ENCODE data around the gene OR10A7. TPM values are rescaled to one million over a fixed set of nuclear protein-coding genes. Genes with fewer than 3 reads are reported as not detected.

Gene OR10A7
- total RNA-seq, 4 donors from 2014 or later, result not detected

GRCh38 chr12:55188573-55188972 lies 32.3 kb upstream of the OR10A7 start:
- no peak overlapping the region for H3K4me3 ChIP-seq
- no peak overlapping the region for H3K27ac ChIP-seq
- H3K9me3 ChIP-seq, result no peaks in the 10 kb centered on the region
- no peaks in the 10 kb centered on the region for H3K4me1 ChIP-seq
- no peak for TF ChIP-seq POLR2A (IDR thresholded peaks at IDR 0.05)
- TF ChIP-seq EP300 (IDR thresholded peaks at IDR 0.05), result no peak
- TF ChIP-seq POLR2AphosphoS5 (IDR thresholded peaks at IDR 0.05), result no peak
- no peak for TF ChIP-seq CTCF (IDR thresholded peaks at IDR 0.05)
- 3% methylated on average over 2 of the region's 2 CpGs for WGBS, 2 donors (ENCODE audit: low coverage in 1 of 2)
- H3K27me3 ChIP-seq, result peaks cover 9% of the 10 kb centered on the region
- ATAC-seq, result no peak
- H3K36me3 ChIP-seq, result no peaks in the 10 kb centered on the region

GRCh38 chr12:55188974-55189556 lies 31.8 kb upstream of the OR10A7 start:
- peaks cover 6% of the 10 kb centered on the region for H3K27me3 ChIP-seq
- no peaks in the 10 kb centered on the region for H3K36me3 ChIP-seq
- H3K9me3 ChIP-seq, result no peaks in the 10 kb centered on the region
- TF ChIP-seq POLR2AphosphoS5 (IDR thresholded peaks at IDR 0.05) (no peak), CTCF (IDR thresholded peaks at IDR 0.05) (peak; percentile 54 to 68 (median 66)), EP300 (IDR thresholded peaks at IDR 0.05) (no peak)
- no peaks in the 10 kb centered on the region for H3K4me1 ChIP-seq
- no peak overlapping the region for H3K4me3 ChIP-seq
- WGBS, 2 donors (ENCODE audit: low coverage in 1 of 2), result 0 to 1% methylated on average over 4 of the region's 4 CpGs
- no peak overlapping the region for H3K27ac ChIP-seq
- ATAC-seq, result no peak

GRCh38 chr12:55194382-55194781 lies 26.4 kb upstream of the OR10A7 start:
- Histone ChIP-seq H3K9me3 (no peaks in the 10 kb centered on the region), H3K4me1 (no peaks in the 10 kb centered on the region), H3K4me3 (no peak overlapping the region), H3K27ac (no peak overlapping the region), H3K36me3 (no peaks in the 10 kb centered on the region), H3K27me3 (peaks cover 5% of the 10 kb centered on the region)
- 80 to 90% methylated on average over 1 to 3 of the region's 3 CpGs for WGBS, 2 donors (ENCODE audit: low coverage in 1 of 2)
- ATAC-seq, result no peak
- TF ChIP-seq POLR2A (IDR thresholded peaks at IDR 0.05) (no peak), CTCF (IDR thresholded peaks at IDR 0.05) (no peak), POLR2AphosphoS5 (IDR thresholded peaks at IDR 0.05) (no peak), EP300 (IDR thresholded peaks at IDR 0.05) (no peak)

GRCh38 chr12:55226523-55226922 lies 5.7 kb downstream of the OR10A7 start:
- H3K27ac ChIP-seq, result no peak overlapping the region
- no peak for ATAC-seq
- 43 to 58% methylated on average over 1 of the region's 1 CpG for WGBS, 2 donors (ENCODE audit: low coverage in 1 of 2)
- no peaks in the 10 kb centered on the region for H3K4me1 ChIP-seq
- no peaks in the 10 kb centered on the region for H3K27me3 ChIP-seq
- H3K4me3 ChIP-seq, result no peak overlapping the region
- TF ChIP-seq POLR2A (IDR thresholded peaks at IDR 0.05) (no peak), CTCF (IDR thresholded peaks at IDR 0.05) (no peak), EP300 (IDR thresholded peaks at IDR 0.05) (no peak), POLR2AphosphoS5 (IDR thresholded peaks at IDR 0.05) (no peak)
- H3K36me3 ChIP-seq, result no peaks in the 10 kb centered on the region
- no peaks in the 10 kb centered on the region for H3K9me3 ChIP-seq

- no peaks in the 10 kb centered on the region for H3K36me3 ChIP-seq
- no peak for ATAC-seq
- WGBS, 2 donors (ENCODE audit: low coverage in 1 of 2), result 34 to 68% methylated on average over 3 of the region's 3 CpGs
- no peaks in the 10 kb centered on the region for H3K9me3 ChIP-seq
- no peak overlapping the region for H3K27ac ChIP-seq
- no peaks in the 10 kb centered on the region for H3K27me3 ChIP-seq
- H3K4me1 ChIP-seq, result no peaks in the 10 kb centered on the region
- no peak overlapping the region for H3K4me3 ChIP-seq
- TF ChIP-seq POLR2A (IDR thresholded peaks at IDR 0.05) (no peak), EP300 (IDR thresholded peaks at IDR 0.05) (no peak), CTCF (IDR thresholded peaks at IDR 0.05) (no peak), POLR2AphosphoS5 (IDR thresholded peaks at IDR 0.05) (no peak)
These were observed 6.8 kb downstream of the OR10A7 start for GRCh38 chr12:55227643-55228042.

Data from gastroesophageal sphincter (tissue), 4 donors.